Caco-2 (cell line): ENCODE results near the gene TRAF3. TPM values are rescaled to one million over a fixed set of nuclear protein-coding genes. Genes with fewer than 3 reads are reported as not detected.

Experiments
- BruUV-seq: library from RNA; stranded (reverse); fragments of 400-500 nt; replicated peaks from 2 replicates; lab custom pipeline; 2021; lab: Mats Ljungman, UMichigan
- CTCF ChIA-PET: fragments of 300-600 bp; sonication (Branson Sonifier 250); formaldehyde crosslinking; loops from one replicate; lab custom pipeline; 2022; ENCODE audit warnings: antibody characterized with exemption; lab: Charles Lee
- POLR2A ChIA-PET: fragments of 300-600 bp; sonication (Branson Sonifier 250); formaldehyde crosslinking; loops from one replicate; lab custom pipeline; 2022; ENCODE audit warnings: antibody characterized with exemption; lab: Charles Lee
- DNase-seq, 2 experiments: peaks; one replicate each; pipeline versions ENCODE4 v3.0.0 to v3.0.0-alpha.2; 2020 to 2022
- H3K27me3 ChIP-seq: replicated peaks from 2 replicates; pipeline ENCODE4 v1.6.0; 2011; ENCODE audit warnings: low read length; ENCODE audit not compliant: control insufficient read depth, insufficient read depth
- H3K36me3 ChIP-seq: 2 replicates; pipeline ENCODE4 v1.5.1; 2011; ENCODE audit warnings: low read length; ENCODE audit not compliant: control insufficient read depth, insufficient read depth
- H3K4me1 ChIP-seq: fragments of 250-450 bp; sonication (Bioruptor Pico); 2 replicates; pipeline ENCODE4 v1.5.1; 2020; ENCODE audit warnings: mild to moderate bottlenecking
- H3K4me3 ChIP-seq: 2 replicates; pipeline ENCODE4 v1.5.1; 2011; ENCODE audit warnings: low read depth, mild to moderate bottlenecking, control low read depth, low read length
- H3K9me3 ChIP-seq: fragments of 250-450 bp; sonication (Bioruptor Pico); 2 replicates; pipeline ENCODE4 v1.5.1; 2020; ENCODE audit warnings: mild to moderate bottlenecking, moderate library complexity
- H3K27ac Mint-ChIP-seq: one replicate; pipeline ENCODE4 v1.8.0; 2022; ENCODE audit warnings: mixed read lengths; ENCODE audit not compliant: unreplicated experiment
- H3K27me3 Mint-ChIP-seq: one replicate; pipeline ENCODE4 v1.8.0; 2022; ENCODE audit warnings: mixed read lengths; ENCODE audit not compliant: insufficient read depth, unreplicated experiment
- H3K36me3 Mint-ChIP-seq: one replicate; pipeline ENCODE4 v1.8.0; 2022; ENCODE audit warnings: mild to moderate bottlenecking, mixed read lengths; ENCODE audit not compliant: insufficient read depth, unreplicated experiment
- H3K4me1 Mint-ChIP-seq: one replicate; pipeline ENCODE4 v1.8.0; 2022; ENCODE audit warnings: low read depth, mixed read lengths; ENCODE audit not compliant: unreplicated experiment
- H3K4me3 Mint-ChIP-seq: one replicate; pipeline ENCODE4 v1.8.0; 2022; ENCODE audit warnings: mild to moderate bottlenecking, moderate library complexity, mixed read lengths; ENCODE audit not compliant: unreplicated experiment
- H3K9me3 Mint-ChIP-seq: one replicate; pipeline ENCODE4 v1.8.0; 2022; ENCODE audit warnings: mixed read lengths; ENCODE audit not compliant: unreplicated experiment
- CTCF ChIP-seq, 2 experiments: fragments of 200-600 bp in 1 of 2; IDR thresholded peaks; 1 replicate in 1 of 2; 2 replicates in 1 of 2; pipeline versions ENCODE4 v1.5.1 to v1.8.0; 2011 to 2022; ENCODE audit warnings: antibody characterized with exemption in 1 of 2, control low read depth in 1 of 2, inconsistent platforms in 1 of 2, low read depth in 1 of 2, low read length in 1 of 2, mild to moderate bottlenecking in 1 of 2, moderate library complexity in 1 of 2; ENCODE audit not compliant: insufficient read depth in 1 of 2, severe bottlenecking in 1 of 2, unreplicated experiment in 1 of 2
- intact Hi-C: fragments of 100-400 bp; cut with micrococcal nuclease; formaldehyde crosslinking; loops from one replicate; pipeline ENCODE4 v1.10.0; 2022; ENCODE audit not compliant: unreplicated experiment
- total RNA-seq: library from RNA; stranded (reverse); gene quantifications from 2 replicates; pipeline ENCODE4 v1.2.3, GENCODE V29; 2022

Gene TRAF3
- total RNA-seq, 1 experiment from 2014 or later = 16.6 TPM

GRCh38 chr14:102856179-102856578 lies 78.9 kb downstream of the TRAF3 start:
- DNase-seq = no peak
- peaks cover 13% of the 10 kb centered on the region for H3K4me1 Mint-ChIP-seq
- Histone ChIP-seq H3K27me3 (no peaks in the 10 kb centered on the region), H3K9me3 (no peaks in the 10 kb centered on the region), H3K4me3 (no peak overlapping the region), H3K36me3 (peaks cover 1% of the 10 kb centered on the region), H3K4me1 (peaks cover 18% of the 10 kb centered on the region; the same call in 1 of the 2 replicates)
- TF ChIP-seq CTCF (IDR thresholded peaks at IDR 0.05; ENCODE audit: insufficient read depth in 1 of 2, low read depth in 1 of 2, low read length in 1 of 2, severe bottlenecking in 1 of 2, unreplicated experiment in 1 of 2) = no peak
- no peaks in the 10 kb centered on the region for H3K9me3 Mint-ChIP-seq
- H3K36me3 Mint-ChIP-seq = peaks cover 6% of the 10 kb centered on the region
- POLR2A ChIA-PET = no interaction called here
- CTCF ChIA-PET = no interaction called here
- BruUV-seq = no TSS peak
- H3K27me3 Mint-ChIP-seq = no peaks in the 10 kb centered on the region
- H3K27ac Mint-ChIP-seq = peak overlapping the region; percentile 51
- no peak overlapping the region for H3K4me3 Mint-ChIP-seq
- intact Hi-C loops = no loop called here

- Mint-ChIP-seq H3K4me1 (peaks cover 13% of the 10 kb centered on the region), H3K27ac (peak overlapping the region; percentile 69)
These were observed 80.2 kb downstream of the TRAF3 start for GRCh38 chr14:102857444-102857843.

GRCh38 chr14:102859911-102860310 lies 82.7 kb downstream of the TRAF3 start:
- Mint-ChIP-seq H3K4me1 (peaks cover 19% of the 10 kb centered on the region), H3K4me3 (no peak overlapping the region), H3K36me3 (no peaks in the 10 kb centered on the region), H3K27me3 (no peaks in the 10 kb centered on the region), H3K9me3 (no peaks in the 10 kb centered on the region), H3K27ac (no peak overlapping the region)
- peaks cover 23% of the 10 kb centered on the region; the same call in 1 of the 2 replicates for H3K4me1 ChIP-seq
- no peak overlapping the region for H3K4me3 ChIP-seq
- POLR2A ChIA-PET = no interaction called here
- CTCF ChIA-PET = no interaction called here
- H3K9me3 ChIP-seq = no peaks in the 10 kb centered on the region; the same call in 1 of the 2 replicates
- no peak for TF ChIP-seq CTCF (IDR thresholded peaks at IDR 0.05; ENCODE audit: insufficient read depth in 1 of 2, low read depth in 1 of 2, low read length in 1 of 2, severe bottlenecking in 1 of 2, unreplicated experiment in 1 of 2)
- H3K36me3 ChIP-seq = peaks cover 1% of the 10 kb centered on the region
- DNase-seq = no peak
- H3K27me3 ChIP-seq = no peaks in the 10 kb centered on the region
- no TSS peak for BruUV-seq
- intact Hi-C loops = no loop called here

More at GRCh38 chr14:102857444-102857843, 80.2 kb downstream of the TRAF3 start:
- no peak for TF ChIP-seq CTCF (IDR thresholded peaks at IDR 0.05; ENCODE audit: insufficient read depth in 1 of 2, low read depth in 1 of 2, low read length in 1 of 2, severe bottlenecking in 1 of 2, unreplicated experiment in 1 of 2)
- intact Hi-C loops = loop anchor here (1.0 kb wide), 1 partner anchor 16 kb away; no protein-coding TSS in a partner anchor
- H3K4me3 ChIP-seq = no peak overlapping the region
- no peaks in the 10 kb centered on the region for H3K9me3 ChIP-seq
- POLR2A ChIA-PET = interaction anchor here (0.5 to 1.1 kb wide), 2 partner anchors 16 to 56 kb away, joined by 3 to 6 read pairs; no protein-coding TSS in a partner anchor
- Mint-ChIP-seq H3K4me3 (no peak overlapping the region), H3K36me3 (peaks cover 6% of the 10 kb centered on the region), H3K27me3 (no peaks in the 10 kb centered on the region), H3K9me3 (no peaks in the 10 kb centered on the region)
- H3K4me1 ChIP-seq = peaks cover 18% of the 10 kb centered on the region; the same call in 1 of the 2 replicates
- CTCF ChIA-PET = no interaction called here
- peak; percentile 62 to 70 for DNase-seq
- H3K36me3 ChIP-seq = peaks cover 1% of the 10 kb centered on the region
- no peaks in the 10 kb centered on the region for H3K27me3 ChIP-seq
- no TSS peak for BruUV-seq
